HepG2 (cell line): ENCODE measurements around the gene SIGLEC9. TPM values are rescaled to one million over a fixed set of nuclear protein-coding genes. Genes with fewer than 3 reads are reported as not detected.

Source experiments
- ATAC-seq: fragments of 200-7000 bp; cut with Tn5 transposase; 3 replicates; pipeline ENCODE4 v1.9.1; 2020; ENCODE audit warnings: mild to moderate bottlenecking, moderate library complexity
- BruUV-seq: library from RNA; stranded (reverse); fragments of 400-500 nt; replicated peaks from 2 replicates; lab custom pipeline; 2021; lab: Mats Ljungman, UMichigan
- CTCF ChIA-PET: fragments of 300-600 bp; formaldehyde crosslinking; extraction: SDS; loops from one replicate; lab custom pipeline; 2021; ENCODE audit warnings: low total read pairs, inconsistent platforms, low intra/inter-chr PET ratio; lab: Yijun Ruan, JAX
- POLR2A ChIA-PET: fragments of 350-600 bp; sonication (Branson Sonifier 250); formaldehyde crosslinking; loops from one replicate; lab custom pipeline; 2020; ENCODE audit warnings: antibody characterized with exemption, inconsistent platforms; lab: Yijun Ruan, JAX
- DNase-seq: peaks from one replicate; pipeline ENCODE4 v3.0.0-alpha.2; 2015; ENCODE audit warnings: low spot score
- FAIRE-seq: peaks from 3 replicates; lab custom pipeline; 2011; peaks lifted over from hg19 to GRCh38; lab: Jason Lieb, UNC
- H2AFZ ChIP-seq: one replicate; pipeline ENCODE4 v1.6.1; 2011; ENCODE audit warnings: low read length, inconsistent platforms
- H3K27ac ChIP-seq: fragments of 300-600 bp; 3 replicates; pipeline ENCODE4 v1.8.0; 2011; ENCODE audit warnings: mixed run types, mild to moderate bottlenecking, mixed read lengths, low read length, inconsistent platforms; ENCODE audit not compliant: insufficient read depth; ENCODE audit errors: extremely low read length
- H3K27me3 ChIP-seq, 2 experiments: fragments of 200-600 bp in 1 of 2; 2 replicates in 1 of 2; 3 replicates in 1 of 2; pipeline versions ENCODE4 v1.6.0 to v1.8.0; 2011; ENCODE audit warnings: low read length in 2 of 2, mild to moderate bottlenecking in 2 of 2, moderate library complexity in 2 of 2, inconsistent platforms in 1 of 2; ENCODE audit not compliant: insufficient read depth in 2 of 2, control insufficient read depth in 1 of 2
- H3K36me3 ChIP-seq, 2 experiments: fragments of 200-600 bp in 1 of 2; replicated peaks in 1 of 2; 2 replicates in 1 of 2; 3 replicates in 1 of 2; pipeline versions ENCODE4 v1.5.1 to v1.8.0; 2011; ENCODE audit warnings: low read length in 2 of 2, inconsistent platforms in 1 of 2; ENCODE audit not compliant: insufficient read depth in 2 of 2, control insufficient read depth in 1 of 2
- H3K4me1 ChIP-seq: 2 replicates; pipeline ENCODE4 v1.5.1; 2012; ENCODE audit warnings: low read length, inconsistent platforms; ENCODE audit not compliant: insufficient read depth
- H3K4me2 ChIP-seq: 2 replicates; pipeline ENCODE4 v1.6.0; 2011; ENCODE audit warnings: low read depth, low read length, inconsistent platforms
- H3K4me3 ChIP-seq, 3 experiments: fragments of 200-600 bp in 1 of 3; sonication (generic), shearing (Covaris generic) in 1 of 3; replicated peaks in 1 of 3; 2 replicates each; pipeline ENCODE4 v1.5.1; 2011 to 2016; ENCODE audit warnings: low read length in 3 of 3, inconsistent platforms in 2 of 3, low read depth in 2 of 3, mild to moderate bottlenecking in 2 of 3, control low read depth in 1 of 3, mixed read lengths in 1 of 3; ENCODE audit not compliant: insufficient read depth in 1 of 3
- H3K79me2 ChIP-seq: one replicate; pipeline ENCODE4 v1.6.1; 2011; ENCODE audit warnings: low read length, inconsistent platforms; ENCODE audit not compliant: insufficient read depth
- H3K9ac ChIP-seq: 2 replicates; pipeline ENCODE4 v1.6.0; 2011; ENCODE audit warnings: mild to moderate bottlenecking, low read depth, low read length, inconsistent platforms; ENCODE audit not compliant: insufficient read depth
- H3K9me3 ChIP-seq: 2 replicates; pipeline ENCODE4 v1.5.1; 2012; ENCODE audit warnings: mild to moderate bottlenecking, low read length
- H4K20me1 ChIP-seq: 2 replicates; pipeline ENCODE4 v1.6.0; 2011; ENCODE audit warnings: inconsistent platforms, mild to moderate bottlenecking, low read length, moderate library complexity; ENCODE audit not compliant: insufficient read depth
- ADNP ChIP-seq: sonication (generic); formaldehyde crosslinking; IDR thresholded peaks from 2 replicates; pipeline ENCODE4 v1.4.0; 2020; ENCODE audit warnings: missing genetic modification reagents
- ARID2 ChIP-seq: sonication (generic); formaldehyde crosslinking; IDR thresholded peaks from 2 replicates; pipeline ENCODE4 v1.8.1; 2022; ENCODE audit warnings: mild to moderate bottlenecking, missing genetic modification reagents, borderline replicate concordance
- ATF7-NPFF ChIP-seq: sonication (generic); formaldehyde crosslinking; IDR thresholded peaks from 2 replicates; pipeline ENCODE4 v1.8.1; 2023; ENCODE audit warnings: mild to moderate bottlenecking, low read depth, missing genetic modification reagents, moderate library complexity
- DNMT1 ChIP-seq: sonication (generic); formaldehyde crosslinking; IDR thresholded peaks from 2 replicates; pipeline ENCODE4 v1.5.1; 2020; ENCODE audit warnings: mild to moderate bottlenecking, missing genetic modification reagents
- HNRNPK ChIP-seq: fragments of 200-400 bp; formaldehyde crosslinking; IDR thresholded peaks from 2 replicates; pipeline ENCODE4 v1.6.1; 2018; ENCODE audit warnings: low read length, low read depth, moderate library complexity, mild to moderate bottlenecking; ENCODE audit not compliant: poor library complexity, severe bottlenecking
- MBD4 ChIP-seq: IDR thresholded peaks from 2 replicates; pipeline ENCODE4 v1.6.1; 2012; ENCODE audit warnings: low read length, inconsistent platforms, borderline replicate concordance
- NR2C2 ChIP-seq: sonication (generic); formaldehyde crosslinking; IDR thresholded peaks from 2 replicates; pipeline ENCODE4 v1.4.0; 2020; ENCODE audit warnings: missing genetic modification reagents, mild to moderate bottlenecking, moderate library complexity, borderline replicate concordance
- PCBP1 ChIP-seq: fragments of 200-400 bp; formaldehyde crosslinking; IDR thresholded peaks from 2 replicates; pipeline ENCODE4 v1.6.1; 2017; ENCODE audit warnings: mild to moderate bottlenecking, low read depth, low read length, borderline replicate concordance
- RAD21 ChIP-seq: fragments of 450-650 bp; formaldehyde crosslinking; IDR thresholded peaks from 2 replicates; pipeline ENCODE4 v1.5.0; 2020; ENCODE audit warnings: mild to moderate bottlenecking
- RBM22 ChIP-seq: fragments of 200-400 bp; formaldehyde crosslinking; optimal IDR thresholded peaks from 2 replicates; pipeline ENCODE3; 2017; ENCODE audit warnings: mild to moderate bottlenecking, low read length, moderate library complexity
- RFXAP ChIP-seq: sonication (generic); formaldehyde crosslinking; IDR thresholded peaks from 2 replicates; pipeline ENCODE4 v1.4.0; 2020; ENCODE audit warnings: missing genetic modification reagents, borderline replicate concordance
- RNF2 ChIP-seq: fragments of 450-650 bp; conservative IDR thresholded peaks from 2 replicates; pipeline ENCODE4 v1.6.1; 2016; ENCODE audit warnings: low read depth
- ZEB1 ChIP-seq: IDR thresholded peaks from 2 replicates; pipeline ENCODE4 v1.6.1; 2012; ENCODE audit warnings: mild to moderate bottlenecking, low read depth, inconsistent platforms; ENCODE audit not compliant: insufficient replicate concordance
- ZKSCAN1 ChIP-seq: fragments of 150-350 bp; IDR thresholded peaks from 2 replicates; pipeline ENCODE4 v1.6.1; 2014; ENCODE audit warnings: low read length
- ZMYM4 ChIP-seq: sonication (generic); formaldehyde crosslinking; IDR thresholded peaks from 2 replicates; pipeline ENCODE4 v1.8.1; 2023; ENCODE audit warnings: mild to moderate bottlenecking, missing genetic modification reagents
- ZNF224 ChIP-seq: sonication (generic); formaldehyde crosslinking; IDR thresholded peaks from 2 replicates; pipeline ENCODE4 v1.5.0; 2020; ENCODE audit warnings: mild to moderate bottlenecking, missing genetic modification reagents
- ZNF274 ChIP-seq: sonication (generic); formaldehyde crosslinking; IDR thresholded peaks from 2 replicates; pipeline ENCODE4 v1.5.1; 2020; ENCODE audit warnings: mild to moderate bottlenecking, missing genetic modification reagents
- ZNF773 ChIP-seq: sonication (generic); formaldehyde crosslinking; IDR thresholded peaks from 2 replicates; pipeline ENCODE4 v1.4.0; 2020; ENCODE audit warnings: missing genetic modification reagents, borderline replicate concordance
- WGBS: methylation state at CpG from one replicate; pipeline ENCODE4 v1.1.6; 2017; ENCODE audit warnings: low lambda C conversion rate; 5-methylcytosine and 5-hydroxymethylcytosine counted together
- in situ Hi-C: cut with HindIII; loops from 2 replicates; pipeline ENCODE4 v1.10.0; 2017; ENCODE audit warnings: low pct_unique_long_range_greater_than_20kb; ENCODE audit not compliant: extremely low pct_ligation_motif_present
- intact Hi-C: fragments of 100-400 bp; cut with micrococcal nuclease; formaldehyde crosslinking; loops from one replicate; pipeline ENCODE4 v1.10.0; 2022; ENCODE audit not compliant: unreplicated experiment
- polyA plus RNA-seq, 8 experiments: library from polyadenylated mRNA; depleted of rRNA in 3 of 8; stranded (reverse) in 7 of 8; unstranded in 1 of 8; fragments of >200 nt; fragmentation: Illumina TruSeq in 4 of 8; extraction: Trizol in 4 of 8; gene quantifications; 2 replicates each; pipeline versions ENCODE4 v1.2.1 to v1.2.3, GENCODE V29; 2011 to 2016; ENCODE audit warnings: low read depth in 4 of 8, missing spikeins in 1 of 8, mixed read lengths in 1 of 8; ENCODE audit not compliant: insufficient read depth in 1 of 8
- total RNA-seq, 5 experiments: library from RNA; depleted of rRNA; stranded (reverse); fragments of >200 nt; fragmentation: Illumina TruSeq; extraction: Trizol; gene quantifications; 2 replicates each; pipeline ENCODE4 v1.2.3, GENCODE V29; 2016; ENCODE audit warnings: low read depth in 1 of 5
- TF ChIP-seq, protein P1 (sequence below): sonication (generic); formaldehyde crosslinking; IDR thresholded peaks from 2 replicates; pipeline ENCODE4 v1.5.1; 2020; ENCODE audit warnings: mild to moderate bottlenecking, moderate library complexity, missing genetic modification reagents

Gene SIGLEC9
- total and polyA plus RNA-seq, 2 of the 13 experiments (the other 11 are each of a cell fraction or from before 2014, with no cell fraction given), result not detected

DNA sequence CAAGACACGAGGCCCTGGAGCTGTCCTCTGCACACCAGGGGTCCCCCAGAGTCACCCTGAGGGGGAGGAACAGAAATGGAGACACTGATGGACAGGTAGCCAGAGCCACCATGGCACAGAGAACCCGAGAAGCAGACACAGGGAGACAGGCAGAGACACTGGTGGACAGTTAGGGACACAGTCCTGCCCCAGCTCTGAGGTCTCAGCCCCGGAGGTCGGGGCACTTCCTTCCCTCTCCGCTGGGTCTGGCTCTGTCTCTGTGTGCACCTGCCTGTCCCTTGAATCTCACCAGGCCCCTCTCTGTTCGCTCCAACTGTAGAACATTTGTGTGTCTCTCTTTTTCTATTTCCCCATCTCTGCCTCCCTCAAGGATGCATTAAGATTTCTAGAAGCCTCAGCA lies 46.6 kb upstream of the SIGLEC9 start:
- no peaks in the 10 kb centered on the region for H3K36me3 ChIP-seq
- no peaks in the 10 kb centered on the region for H3K79me2 ChIP-seq
- H3K27ac ChIP-seq, result no peak overlapping the region
- POLR2A ChIA-PET, result no interaction called here
- FAIRE-seq (no peak), ATAC-seq (peak; percentile 48; the same call in 2 of the 3 replicates), DNase-seq (no peak)
- TF ChIP-seq ZKSCAN1 (no peak), HNRNPK (no peak), PCBP1 (no peak), RNF2 (no peak), RAD21 (CRISPR knock-in tag) (no peak), MBD4 (no peak), ZEB1 (no peak), ZNF224 (CRISPR knock-in tag) (no peak), RFXAP (CRISPR knock-in tag) (no peak), ZNF773 (CRISPR knock-in tag) (no peak), ZMYM4 (CRISPR knock-in tag) (no peak), ADNP (CRISPR knock-in tag) (no peak), ARID2 (CRISPR knock-in tag) (no peak), RBM22 (no peak), DNMT1 (CRISPR knock-in tag) (no peak), NR2C2 (CRISPR knock-in tag) (no peak), ZNF274 (CRISPR knock-in tag) (no peak), ATF7-NPFF (no peak)
- TF ChIP-seq, protein P1, sequence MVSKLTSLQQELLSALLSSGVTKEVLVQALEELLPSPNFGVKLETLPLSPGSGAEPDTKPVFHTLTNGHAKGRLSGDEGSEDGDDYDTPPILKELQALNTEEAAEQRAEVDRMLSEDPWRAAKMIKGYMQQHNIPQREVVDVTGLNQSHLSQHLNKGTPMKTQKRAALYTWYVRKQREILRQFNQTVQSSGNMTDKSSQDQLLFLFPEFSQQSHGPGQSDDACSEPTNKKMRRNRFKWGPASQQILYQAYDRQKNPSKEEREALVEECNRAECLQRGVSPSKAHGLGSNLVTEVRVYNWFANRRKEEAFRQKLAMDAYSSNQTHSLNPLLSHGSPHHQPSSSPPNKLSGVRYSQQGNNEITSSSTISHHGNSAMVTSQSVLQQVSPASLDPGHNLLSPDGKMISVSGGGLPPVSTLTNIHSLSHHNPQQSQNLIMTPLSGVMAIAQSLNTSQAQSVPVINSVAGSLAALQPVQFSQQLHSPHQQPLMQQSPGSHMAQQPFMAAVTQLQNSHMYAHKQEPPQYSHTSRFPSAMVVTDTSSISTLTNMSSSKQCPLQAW (CRISPR knock-in tag), result no peak
- peaks cover 0 to 19% of the 10 kb centered on the region in 2 experiments; a peak in 4 of 5 replicates for H3K27me3 ChIP-seq
- no peak overlapping the region for H2AFZ ChIP-seq
- no peaks in the 10 kb centered on the region for H4K20me1 ChIP-seq
- WGBS, result 6% methylated on average over 5 of the region's 6 CpGs
- H3K9me3 ChIP-seq, result peaks cover 11% of the 10 kb centered on the region; the same call in 1 of the 2 replicates
- in situ Hi-C loops, result loop anchor here (25.0 kb wide), 1 partner anchor 141 kb away; no protein-coding TSS in a partner anchor
- no peak overlapping the region for H3K4me2 ChIP-seq
- no peak overlapping the region for H3K4me3 ChIP-seq
- no peak overlapping the region for H3K9ac ChIP-seq
- no TSS peak for BruUV-seq
- intact Hi-C loops, result no loop called here
- CTCF ChIA-PET, result no interaction called here
- no peaks in the 10 kb centered on the region for H3K4me1 ChIP-seq
